ENCODE data around the gene GPX3.

Gene GPX3

GRCh38 chr5:151012862-151013261, 7.5 kb upstream of the GPX3 start:
- no peak for DNase-seq (ENCODE audit: low read depth in 4 of 4, low spot score in 1 of 4)

- no peak for DNase-seq (ENCODE audit: low read depth in 4 of 4, low spot score in 1 of 4)
These were observed 5.6 kb upstream of the GPX3 start for GRCh38 chr5:151014680-151015343.

- DNase-seq (ENCODE audit: low read depth in 4 of 4, low spot score in 1 of 4) = no peak
These were observed 4.3 kb upstream of the GPX3 start for GRCh38 chr5:151015974-151016587.

- no peak for DNase-seq (ENCODE audit: low read depth in 4 of 4, low spot score in 1 of 4)
These were observed 3.7 kb upstream of the GPX3 start for GRCh38 chr5:151016700-151017099.

- no peak for DNase-seq (ENCODE audit: low read depth in 4 of 4, low spot score in 1 of 4)
These were observed 2.5 kb upstream of the GPX3 start for GRCh38 chr5:151017897-151018296.

GRCh38 chr5:151018846-151019245, 1.5 kb upstream of the GPX3 start:
- no peak for DNase-seq (ENCODE audit: low read depth in 4 of 4, low spot score in 1 of 4)

GRCh38 chr5:151019331-151019730, 1.1 kb upstream of the GPX3 start:
- DNase-seq (ENCODE audit: low read depth in 4 of 4, low spot score in 1 of 4) = no peak

- DNase-seq (ENCODE audit: low read depth in 4 of 4, low spot score in 1 of 4) = no peak
These were observed 1.4 kb downstream of the GPX3 start for GRCh38 chr5:151021746-151022145.

- DNase-seq (ENCODE audit: low read depth in 4 of 4, low spot score in 1 of 4) = no peak
These were observed 2.2 kb downstream of the GPX3 start for GRCh38 chr5:151022511-151023018.

GRCh38 chr5:151023047-151023615, 2.7 kb downstream of the GPX3 start:
- no peak for DNase-seq (ENCODE audit: low read depth in 4 of 4, low spot score in 1 of 4)

GRCh38 chr5:151023651-151024050, 3.3 kb downstream of the GPX3 start:
- DNase-seq (ENCODE audit: low read depth in 4 of 4, low spot score in 1 of 4) = no peak

GRCh38 chr5:151024440-151025249, 4.3 kb downstream of the GPX3 start:
- DNase-seq (ENCODE audit: low read depth in 4 of 4, low spot score in 1 of 4) = no peak

GRCh38 chr5:151025250-151025606, 4.8 kb downstream of the GPX3 start:
- DNase-seq (ENCODE audit: low read depth in 4 of 4, low spot score in 1 of 4) = no peak

- no peak for DNase-seq (ENCODE audit: low read depth in 4 of 4, low spot score in 1 of 4)
These were observed 5.7 kb downstream of the GPX3 start for GRCh38 chr5:151026088-151026487.

GRCh38 chr5:151026679-151027078, 6.3 kb downstream of the GPX3 start:
- no peak for DNase-seq (ENCODE audit: low read depth in 4 of 4, low spot score in 1 of 4)

- DNase-seq (ENCODE audit: low read depth in 4 of 4, low spot score in 1 of 4) = no peak
These were observed 7.6 kb downstream of the GPX3 start for GRCh38 chr5:151027961-151028479.

- no peak for DNase-seq (ENCODE audit: low read depth in 4 of 4, low spot score in 1 of 4)
These were observed 8.3 kb downstream of the GPX3 start for GRCh38 chr5:151028717-151029116.

GRCh38 chr5:151029179-151030055, 9.0 kb downstream of the GPX3 start:
- DNase-seq (ENCODE audit: low read depth in 4 of 4, low spot score in 1 of 4) = no peak

- DNase-seq (ENCODE audit: low read depth in 4 of 4, low spot score in 1 of 4) = no peak
These were observed 9.6 kb downstream of the GPX3 start for GRCh38 chr5:151030056-151030336.

- DNase-seq (ENCODE audit: low read depth in 4 of 4, low spot score in 1 of 4) = no peak
These were observed 10.0 kb downstream of the GPX3 start for GRCh38 chr5:151030379-151030778.

GRCh38 chr5:151031554-151031953, 11.2 kb downstream of the GPX3 start:
- DNase-seq (ENCODE audit: low read depth in 4 of 4, low spot score in 1 of 4) = no peak
